GM19239 (cell line): ENCODE data around the gene LAGE3.

Experiments used
- DNase-seq: peaks from one replicate; pipeline ENCODE4 v3.0.0; 2011; ENCODE audit warnings: low spot score; ENCODE audit not compliant: insufficient read length
- FAIRE-seq: peaks from 2 replicates; lab custom pipeline; 2011; peaks lifted over from hg19 to GRCh38; lab: Jason Lieb, UNC

The LAGE3 gene

DNA sequence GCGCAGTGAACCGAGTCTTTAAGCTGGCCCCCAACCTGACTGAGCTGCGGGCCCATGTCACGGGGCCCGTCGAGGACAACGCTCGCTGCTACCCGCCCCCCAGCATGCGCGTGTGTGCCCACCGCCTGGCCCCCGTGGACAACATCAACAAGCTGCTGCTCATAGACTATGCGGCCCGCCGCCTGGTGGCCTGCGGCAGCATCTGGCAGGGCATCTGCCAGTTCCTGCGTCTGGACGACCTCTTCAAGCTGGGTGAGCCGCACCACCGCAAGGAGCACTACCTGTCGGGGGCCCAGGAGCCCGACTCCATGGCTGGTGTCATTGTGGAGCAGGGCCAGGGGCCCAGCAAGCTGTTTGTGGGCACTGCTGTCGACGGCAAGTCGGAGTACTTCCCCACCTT lies 18.8 kb downstream of the LAGE3 start:
- FAIRE-seq (no peak), DNase-seq (no peak)

GRCh38 chrX:154459832-154460231 lies 19.2 kb downstream of the LAGE3 start:
- DNase-seq = no peak
- no peak for FAIRE-seq

GRCh38 chrX:154458954-154459778 lies 19.9 kb downstream of the LAGE3 start:
- peak; percentile 55 for FAIRE-seq

DNA sequence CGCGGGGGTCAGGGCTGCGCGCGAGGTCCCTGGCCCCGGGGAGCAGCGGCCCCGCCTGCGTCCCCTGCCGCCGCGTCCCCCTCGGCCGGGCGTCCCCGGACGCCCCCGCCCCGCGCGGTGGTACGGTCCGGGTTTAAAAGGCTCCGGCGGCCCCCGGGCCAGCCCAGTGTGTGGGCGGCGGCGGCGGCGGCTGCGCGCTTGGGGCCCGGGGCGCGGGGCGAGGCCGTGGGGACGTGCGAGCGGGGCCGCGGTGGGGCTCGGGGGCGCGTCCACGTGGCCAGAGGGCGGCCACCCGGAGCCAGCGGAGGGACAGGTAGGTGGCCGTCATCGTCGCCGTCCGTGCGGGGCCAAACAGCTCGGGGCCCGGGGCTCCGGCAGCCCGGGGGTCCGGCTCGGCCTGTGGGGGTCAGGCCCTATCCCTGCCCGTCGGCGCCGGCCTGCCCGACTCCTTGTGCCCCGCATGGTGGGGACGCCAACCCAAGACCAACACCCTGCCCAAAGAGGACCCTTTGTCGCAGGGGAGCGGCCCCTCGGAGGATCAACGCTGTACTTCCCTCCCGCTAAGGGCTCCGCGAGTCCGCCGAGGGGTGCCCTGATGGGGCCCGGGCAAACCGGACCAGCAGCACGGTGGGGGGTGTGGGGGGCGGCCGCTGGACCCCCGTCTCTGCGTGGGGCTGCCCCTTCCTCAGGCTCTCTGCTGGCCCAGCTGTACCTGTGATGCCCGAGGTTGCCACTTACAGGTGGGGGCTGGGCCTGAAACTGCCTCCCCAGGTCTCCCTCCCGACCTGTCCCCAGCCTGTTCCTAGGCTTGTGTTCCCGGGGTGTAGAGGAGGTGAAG lies 20.7 kb downstream of the LAGE3 start, which contains the start of gene PLXNA3:
Gene PLXNA3 (plus strand): TSS at position 166 of the 838 bp plus-strand sequence. CDS start 1,903 bp downstream, outside the sequence.
- DNase-seq (peak; percentile 53), FAIRE-seq (no peak)

More at GRCh38 chrX:154458954-154459778, 19.9 kb downstream of the LAGE3 start:
- no peak for DNase-seq

DNA sequence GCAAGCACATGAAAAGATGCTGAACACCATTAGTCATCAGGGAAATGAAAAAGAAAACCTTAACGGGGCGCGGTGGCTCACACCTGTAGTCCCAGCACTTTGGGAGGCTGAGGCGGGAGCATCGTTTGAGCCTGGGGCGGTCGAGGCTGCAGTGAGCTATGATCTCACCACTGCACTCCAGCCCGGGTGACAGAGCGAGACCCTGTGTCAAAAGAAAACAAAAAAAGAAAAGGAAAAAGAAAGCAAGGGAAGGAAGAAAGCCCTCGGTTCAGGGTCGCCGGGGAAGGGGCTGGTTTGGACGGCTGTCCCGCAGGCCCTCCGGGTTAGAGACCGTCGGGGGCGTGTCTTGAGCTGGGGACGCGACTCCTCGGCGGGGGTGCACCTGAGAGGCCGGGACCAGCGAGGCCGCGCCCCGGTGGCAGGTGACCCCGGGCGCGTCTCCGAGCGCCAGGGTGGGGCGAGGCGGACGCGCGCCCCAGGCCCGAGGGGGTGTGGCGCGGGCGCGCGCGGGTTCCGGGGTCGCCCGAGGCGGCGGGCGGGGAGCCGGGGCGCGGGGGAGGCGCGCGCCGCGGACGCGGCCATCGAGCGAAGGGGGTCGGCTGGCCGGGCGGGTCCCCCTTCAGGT lies 21.5 kb downstream of the LAGE3 start:
- DNase-seq (peak; percentile 58), FAIRE-seq (peak; percentile 14)

- DNase-seq (no peak), FAIRE-seq (no peak)
These were observed 26.3 kb downstream of the LAGE3 start for GRCh38 chrX:154452823-154453222.

- no peak for DNase-seq
- FAIRE-seq = no peak
These were observed 28.8 kb downstream of the LAGE3 start for GRCh38 chrX:154450312-154450711.

GRCh38 chrX:154449618-154450017 lies 29.5 kb downstream of the LAGE3 start:
- FAIRE-seq (no peak), DNase-seq (no peak)

GRCh38 chrX:154448484-154448883 lies 30.6 kb downstream of the LAGE3 start:
- DNase-seq (no peak), FAIRE-seq (no peak)

DNA sequence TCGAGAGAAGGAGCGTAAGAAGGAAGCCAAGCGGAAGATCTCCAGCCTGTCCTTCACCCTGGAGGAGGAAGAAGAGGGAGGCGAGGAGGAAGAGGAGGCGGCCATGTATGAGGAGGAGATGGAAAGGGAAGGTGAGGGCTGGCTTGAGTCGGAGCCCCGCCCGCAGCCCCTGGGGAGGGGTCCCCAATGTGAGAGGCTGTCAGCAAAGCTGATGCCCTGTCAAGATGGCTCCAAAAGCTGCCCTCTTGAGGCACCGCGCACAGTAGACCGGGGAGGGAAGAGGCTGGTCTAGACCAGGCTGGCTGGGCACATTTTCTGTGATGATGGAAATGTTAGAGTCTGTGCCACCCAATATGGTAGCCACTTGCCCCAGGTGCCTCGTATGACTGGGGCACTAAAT lies 32.7 kb downstream of the LAGE3 start:
- DNase-seq (no peak), FAIRE-seq (no peak)

DNA sequence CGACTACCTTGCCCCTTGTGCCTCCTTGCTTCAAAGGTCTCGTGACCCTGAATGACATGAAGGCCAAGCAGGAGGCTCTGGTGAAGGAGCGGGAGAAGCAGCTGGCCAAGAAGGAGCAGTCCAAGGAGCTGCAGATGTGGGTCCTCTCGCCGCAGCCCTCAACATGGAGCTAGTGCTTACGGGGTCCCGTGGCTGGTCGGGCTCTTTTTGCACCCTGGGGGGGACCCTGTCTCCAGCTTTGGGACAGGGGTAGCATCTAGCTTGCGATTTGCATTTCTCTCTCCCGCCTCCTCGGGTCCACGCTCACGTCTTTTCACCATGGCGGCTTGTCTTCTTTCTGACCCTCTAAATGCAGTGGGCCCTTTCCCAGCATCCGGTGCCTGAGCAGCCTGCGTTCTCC lies 33.3 kb downstream of the LAGE3 start:
- no peak for FAIRE-seq
- DNase-seq = no peak

DNA sequence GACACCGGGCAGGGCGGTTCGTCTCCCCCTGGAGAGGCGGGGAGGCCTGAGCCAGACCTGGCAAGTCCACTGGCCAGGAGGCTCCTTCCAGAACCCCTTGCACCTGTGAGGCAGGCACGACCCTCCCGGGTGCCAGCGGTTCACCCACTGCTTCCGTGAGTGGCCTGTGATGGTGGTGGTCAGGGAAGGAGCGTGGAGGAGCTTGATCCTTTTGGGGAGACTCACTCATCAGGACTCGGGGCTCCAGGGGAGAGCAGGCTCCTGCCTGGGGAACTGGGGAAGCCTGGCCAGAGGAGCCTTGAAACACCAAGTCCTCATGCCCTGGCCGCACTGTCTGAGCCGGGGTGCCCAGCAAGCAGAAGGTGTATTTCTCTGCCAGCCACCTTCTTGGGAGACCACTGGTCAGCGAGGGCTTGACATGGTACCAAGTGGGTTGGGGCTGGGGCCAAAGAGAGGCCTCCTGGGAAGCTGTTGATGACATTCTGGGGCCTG lies 34.3 kb downstream of the LAGE3 start:
- no peak for FAIRE-seq
- no peak for DNase-seq

GRCh38 chrX:154443992-154444754 lies 34.9 kb downstream of the LAGE3 start, which contains the start of gene FAM50A:
Gene FAM50A (plus strand): TSS chrX:154444141. CDS start chrX:154444236, 95 bp downstream.
- peak; percentile 89 for FAIRE-seq

DNA sequence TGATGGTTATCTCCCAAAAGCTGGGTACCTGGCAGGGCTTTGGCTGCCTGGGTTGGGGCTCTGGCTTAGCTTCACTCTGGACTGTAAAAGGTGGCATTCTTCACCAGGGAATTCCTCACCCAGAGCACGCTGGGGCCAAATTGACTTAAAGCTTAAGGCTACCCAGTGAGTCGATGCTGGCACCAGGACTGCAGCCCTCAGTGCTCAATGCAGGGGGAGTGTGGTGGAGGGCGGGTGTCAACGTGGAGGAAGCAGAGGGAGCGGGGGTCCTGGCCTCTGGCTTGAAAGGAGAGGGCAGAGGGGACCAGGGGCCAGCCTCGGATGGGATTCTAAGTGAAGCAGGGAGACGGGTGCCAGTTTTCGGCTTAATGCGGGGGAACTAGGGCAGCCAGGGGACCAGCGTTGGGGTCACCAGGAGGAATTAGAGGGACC lies 35.6 kb downstream of the LAGE3 start:
- no peak for FAIRE-seq
- DNase-seq = no peak

More at GRCh38 chrX:154443992-154444754, 34.9 kb downstream of the LAGE3 start, which contains the start of gene FAM50A:
- peak; percentile 86 for DNase-seq

DNA sequence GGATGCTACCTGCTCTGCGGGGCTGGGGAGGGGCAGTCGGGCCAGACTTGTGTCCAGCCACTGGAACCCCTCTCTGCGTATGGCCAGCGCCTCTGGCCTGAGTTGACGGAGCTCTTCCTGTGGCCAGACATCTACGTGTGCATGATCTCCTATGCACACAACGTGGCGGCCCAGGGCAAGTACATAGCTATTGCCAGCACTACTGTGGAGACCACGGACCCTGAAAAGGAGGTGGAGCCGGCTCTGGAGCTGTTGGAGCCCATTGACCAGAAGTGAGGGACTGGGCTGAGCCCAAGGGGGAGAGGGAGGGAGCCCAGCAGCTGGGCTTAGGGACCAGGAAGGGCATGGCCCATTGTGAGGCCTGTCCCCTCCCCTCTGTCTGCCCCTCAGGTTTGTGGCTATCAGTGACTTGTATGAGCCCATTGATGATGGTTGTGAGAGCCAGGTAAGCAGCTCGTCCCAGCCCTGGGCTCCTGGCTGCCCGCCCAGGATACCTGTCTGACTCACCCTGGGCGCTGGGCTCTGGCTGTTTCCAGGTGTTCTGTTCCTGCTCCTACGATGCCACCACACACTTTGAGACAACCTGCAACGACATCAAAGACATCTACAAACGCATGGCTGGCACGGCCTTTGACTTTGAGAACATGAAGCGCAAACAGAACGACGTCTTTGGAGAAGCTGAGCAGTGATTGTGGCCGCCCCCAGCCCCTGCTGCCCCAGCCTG lies 36.9 kb downstream of the LAGE3 start:
- no peak for FAIRE-seq
- DNase-seq = no peak

DNA sequence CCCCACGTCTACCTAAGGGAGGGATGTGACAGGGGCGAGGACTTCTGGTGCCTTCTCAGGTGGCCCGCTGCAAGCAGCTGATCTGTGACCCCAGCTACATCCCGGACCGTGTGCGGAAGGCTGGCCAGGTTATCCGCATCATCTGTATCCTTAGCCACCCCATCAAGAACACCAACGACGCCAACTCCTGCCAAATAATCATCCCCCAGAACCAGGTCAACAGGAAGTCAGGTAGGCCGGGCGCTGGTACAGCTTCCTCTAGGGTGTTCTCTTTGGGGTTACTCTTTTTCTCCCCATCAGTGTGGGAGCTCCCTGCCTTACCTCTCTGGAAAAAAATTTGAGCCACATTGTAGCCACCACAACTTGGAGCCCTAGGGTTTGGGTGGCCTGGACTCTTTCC lies 37.5 kb downstream of the LAGE3 start:
- no peak for FAIRE-seq
- DNase-seq = no peak

DNA sequence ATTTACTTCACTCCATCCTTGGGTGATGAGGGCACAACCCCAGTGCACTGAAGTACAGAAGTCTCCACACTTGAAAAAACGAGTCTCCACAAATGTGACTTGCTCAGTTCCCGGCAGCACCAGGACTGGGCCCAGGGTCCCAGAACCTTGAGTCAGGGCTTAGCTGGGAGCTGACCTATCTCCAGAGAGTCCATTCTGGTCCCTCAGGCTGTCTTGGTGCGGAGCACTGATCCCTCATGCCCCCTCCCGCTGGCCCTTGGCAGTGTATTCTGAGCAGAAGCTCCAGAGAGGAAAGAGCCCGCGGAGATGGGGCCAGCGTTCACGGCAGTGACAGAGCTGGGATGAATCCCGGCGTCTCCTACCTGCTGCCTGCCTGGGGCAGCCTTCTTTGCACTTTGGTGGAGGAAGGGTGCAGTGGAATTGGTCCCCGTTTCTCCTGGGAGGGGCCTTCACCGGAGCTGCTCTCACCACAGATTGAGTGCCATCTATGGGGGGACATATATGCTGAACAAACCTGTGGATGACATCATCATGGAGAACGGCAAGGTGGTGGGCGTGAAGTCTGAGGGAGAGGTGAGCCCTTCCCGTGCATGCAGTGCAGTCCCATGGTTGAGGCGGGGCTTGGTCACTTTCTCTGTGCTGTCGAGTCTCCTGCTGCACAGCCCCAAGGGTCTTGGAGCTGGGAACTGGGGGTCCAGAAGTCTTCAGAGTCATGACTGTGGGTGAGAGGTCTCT lies 38.3 kb downstream of the LAGE3 start:
- FAIRE-seq (no peak), DNase-seq (no peak)

DNA sequence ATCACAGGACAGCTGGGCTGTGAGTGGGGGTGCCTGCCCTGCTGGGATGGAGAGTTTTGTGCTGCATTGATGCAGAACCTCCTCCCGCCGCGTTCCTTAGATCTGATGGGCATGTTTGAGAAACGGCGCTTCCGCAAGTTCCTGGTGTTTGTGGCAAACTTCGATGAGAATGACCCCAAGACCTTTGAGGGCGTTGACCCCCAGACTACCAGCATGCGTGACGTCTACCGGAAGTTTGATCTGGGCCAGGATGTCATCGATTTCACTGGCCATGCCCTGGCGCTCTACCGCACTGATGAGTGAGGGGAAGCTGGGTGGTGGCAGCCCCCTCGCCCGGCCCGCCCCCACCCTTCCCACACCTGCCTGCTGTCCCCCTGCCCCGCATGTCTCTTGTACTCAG lies 39.2 kb downstream of the LAGE3 start:
- FAIRE-seq = no peak
- no peak for DNase-seq
